Hepatocyte (in vitro differentiated cells): Measurements from ENCODE around the gene ARHGAP42. TPM values are rescaled to one million over a fixed set of nuclear protein-coding genes. Genes with fewer than 3 reads are reported as not detected.

Experiments
- DNase-seq: peaks from one replicate; pipeline ENCODE4 v3.0.0-alpha.2; 2016; ENCODE audit warnings: low spot score
- H2AFZ ChIP-seq: fragments of 200-600 bp; sonication (generic); 2 replicates; pipeline ENCODE4 v1.6.0; 2016; ENCODE audit warnings: antibody characterized with exemption, mild to moderate bottlenecking
- H3K27ac ChIP-seq: fragments of 200-600 bp; sonication (generic); 2 replicates; pipeline ENCODE4 v1.5.1; 2016; ENCODE audit warnings: mild to moderate bottlenecking
- H3K27me3 ChIP-seq: fragments of 200-600 bp; sonication (generic); 2 replicates; pipeline ENCODE4 v1.6.1; 2016
- H3K36me3 ChIP-seq: fragments of 200-600 bp; sonication (generic); replicated peaks from 2 replicates; pipeline ENCODE4 v1.5.1; 2016; ENCODE audit warnings: low read depth; ENCODE audit not compliant: insufficient read depth
- H3K4me1 ChIP-seq: fragments of 200-600 bp; sonication (generic); 2 replicates; pipeline ENCODE4 v1.5.1; 2016; ENCODE audit warnings: mild to moderate bottlenecking, moderate library complexity; ENCODE audit not compliant: insufficient read depth
- H3K4me2 ChIP-seq: fragments of 200-600 bp; sonication (generic); 2 replicates; pipeline ENCODE4 v1.6.0; 2016
- H3K4me3 ChIP-seq: fragments of 200-600 bp; sonication (generic); 2 replicates; pipeline ENCODE4 v1.5.1; 2016; ENCODE audit warnings: mild to moderate bottlenecking
- H3K79me2 ChIP-seq: fragments of 200-600 bp; sonication (generic); 2 replicates; pipeline ENCODE4 v1.6.0; 2017; ENCODE audit warnings: mild to moderate bottlenecking
- H3K9me2 ChIP-seq: fragments of 200-600 bp; sonication (generic); replicated peaks from 2 replicates; pipeline ENCODE4 v1.6.0; 2017; ENCODE audit warnings: mild to moderate bottlenecking; ENCODE audit not compliant: insufficient read depth
- H3K9me3 ChIP-seq: fragments of 200-600 bp; sonication (generic); 2 replicates; pipeline ENCODE4 v1.5.1; 2016; ENCODE audit warnings: low read depth, mild to moderate bottlenecking
- H4K20me1 ChIP-seq: fragments of 200-600 bp; sonication (generic); 2 replicates; pipeline ENCODE4 v1.6.0; 2016; ENCODE audit warnings: mild to moderate bottlenecking; ENCODE audit not compliant: insufficient read depth, poor library complexity, severe bottlenecking
- CTCF ChIP-seq: fragments of 200-600 bp; sonication (generic); IDR thresholded peaks from 2 replicates; pipeline ENCODE4 v1.5.1; 2016; ENCODE audit warnings: antibody characterized with exemption, mild to moderate bottlenecking; ENCODE audit not compliant: poor library complexity
- EZH2 ChIP-seq: fragments of 200-600 bp; sonication (generic); IDR thresholded peaks from 2 replicates; pipeline ENCODE4 v1.6.1; 2016; ENCODE audit warnings: antibody characterized with exemption, mild to moderate bottlenecking, borderline replicate concordance
- EZH2phosphoT487 ChIP-seq: fragments of 200-600 bp; sonication (generic); IDR thresholded peaks from one replicate; pipeline ENCODE4 v1.6.1; 2018; ENCODE audit warnings: antibody characterized with exemption, mild to moderate bottlenecking, low read depth, moderate library complexity; ENCODE audit not compliant: unreplicated experiment, severe bottlenecking
- WGBS: methylation state at CpG from one replicate; pipeline ENCODE4 v1.1.6; 2016; ENCODE audit warnings: low lambda C conversion rate; ENCODE audit errors: missing lambda C conversion rate; 5-methylcytosine and 5-hydroxymethylcytosine counted together
- polyA plus RNA-seq: library from polyadenylated mRNA; unstranded; fragments of >200 nt; fragmentation: Nextera tagmentation; extraction: Ambion mirVana; gene quantifications from 2 replicates; pipeline ENCODE4 v1.2.1, GENCODE V29; 2016
- total RNA-seq: library from RNA; depleted of rRNA; stranded (reverse); fragments of >200 nt; gene quantifications from 2 replicates; pipeline ENCODE4 v1.2.3, GENCODE V29; 2014

The ARHGAP42 gene
- total and polyA plus RNA-seq, 2 experiments from 2014 or later: 8.7 to 26.5 TPM

GRCh38 chr11:100788561-100789295, 101.6 kb downstream of the ARHGAP42 start:
- Histone ChIP-seq H4K20me1 (no peaks in the 10 kb centered on the region), H2AFZ (no peak overlapping the region), H3K9me3 (no peaks in the 10 kb centered on the region), H3K4me1 (peaks cover 13% of the 10 kb centered on the region), H3K4me3 (no peak overlapping the region), H3K4me2 (no peak overlapping the region), H3K79me2 (peaks cover 54% of the 10 kb centered on the region), H3K27me3 (no peaks in the 10 kb centered on the region), H3K9me2 (no peaks in the 10 kb centered on the region), H3K27ac (no peak overlapping the region), H3K36me3 (no peaks in the 10 kb centered on the region)
- WGBS: 82% methylated on average over 1 of the region's 1 CpG
- TF ChIP-seq EZH2phosphoT487: no peak
- no peak for TF ChIP-seq CTCF
- no peak for TF ChIP-seq EZH2
- no peak for DNase-seq

- peak; percentile 35 for DNase-seq
- Histone ChIP-seq H3K79me2 (peaks cover 52% of the 10 kb centered on the region), H3K4me1 (peaks cover 13% of the 10 kb centered on the region), H4K20me1 (no peaks in the 10 kb centered on the region), H3K4me3 (no peak overlapping the region), H3K27me3 (no peaks in the 10 kb centered on the region), H3K36me3 (no peaks in the 10 kb centered on the region), H3K9me2 (no peaks in the 10 kb centered on the region), H3K27ac (no peak overlapping the region), H2AFZ (no peak overlapping the region), H3K9me3 (no peaks in the 10 kb centered on the region), H3K4me2 (no peak overlapping the region)
- TF ChIP-seq CTCF: no peak
- TF ChIP-seq EZH2phosphoT487: no peak
- no peak for TF ChIP-seq EZH2
- 75% methylated on average over 6 of the region's 6 CpGs for WGBS
These were observed 102.4 kb downstream of the ARHGAP42 start for GRCh38 chr11:100789500-100789899.

- Histone ChIP-seq H3K4me3 (no peak overlapping the region), H3K9me3 (no peaks in the 10 kb centered on the region), H3K27me3 (no peaks in the 10 kb centered on the region), H4K20me1 (no peaks in the 10 kb centered on the region), H3K36me3 (no peaks in the 10 kb centered on the region), H3K4me1 (peaks cover 10% of the 10 kb centered on the region), H3K27ac (no peak overlapping the region), H3K4me2 (no peak overlapping the region), H2AFZ (no peak overlapping the region), H3K79me2 (peaks cover 55% of the 10 kb centered on the region), H3K9me2 (no peaks in the 10 kb centered on the region)
- TF ChIP-seq CTCF (no peak), EZH2 (no peak), EZH2phosphoT487 (no peak)
- 77% methylated on average over 2 of the region's 2 CpGs for WGBS
- no peak for DNase-seq
These were observed 103.0 kb downstream of the ARHGAP42 start for GRCh38 chr11:100790073-100790472.
